HTERT RPE-1 (cell line): Measurements from ENCODE around the gene IFT122.
"Not testable (repeated sequence)": the region's sequence is repeated elsewhere in the genome, so short reads cannot be mapped to it uniquely, and the experiment has no call there.

Experiments
- in situ Hi-C: fragments of 300-500 bp; cut with MboI; formaldehyde crosslinking; loops from 4 replicates; pipeline ENCODE4 v1.14.3; 2020; ENCODE audit warnings: low sequenced_read_pairs

The IFT122 gene

DNA sequence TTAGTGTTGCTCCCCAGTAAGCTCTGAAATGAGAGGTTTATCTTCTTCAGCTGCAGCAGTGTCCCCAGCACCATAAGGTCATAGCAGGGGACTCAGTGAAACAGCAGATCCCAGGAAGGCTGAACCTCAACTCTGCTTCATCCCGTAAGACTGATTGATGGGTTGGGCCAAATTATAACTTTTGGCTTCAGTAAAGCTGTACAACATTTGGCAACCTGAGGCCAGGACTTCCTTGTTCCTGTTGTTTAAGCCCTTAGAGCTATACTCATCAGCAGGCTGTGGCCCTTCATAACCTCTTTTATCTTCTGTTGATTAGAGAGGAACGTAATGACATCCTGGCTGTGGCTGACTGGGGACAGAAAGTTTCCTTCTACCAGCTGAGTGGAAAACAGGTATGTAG lies 29.0 kb downstream of the IFT122 start:
- in situ Hi-C loops = no loop called here

DNA sequence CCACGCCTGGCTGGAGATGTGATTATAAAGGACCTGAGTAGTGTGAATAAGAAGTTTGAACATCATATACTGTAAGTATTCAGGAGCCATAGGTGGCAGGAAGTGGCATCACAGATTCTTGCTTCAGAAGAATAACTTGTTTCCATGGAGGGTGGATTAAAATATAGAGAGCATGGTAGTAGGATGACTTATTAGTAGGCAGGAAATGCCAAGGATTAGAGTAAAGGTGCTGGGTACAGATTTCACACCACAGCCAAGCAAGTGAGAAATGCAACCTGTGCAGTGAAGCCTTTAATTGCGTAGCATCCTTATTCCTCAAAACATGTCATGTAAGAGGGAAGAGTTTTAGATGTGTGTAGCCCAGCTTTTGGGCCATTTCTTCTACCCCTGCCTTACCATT lies 30.8 kb downstream of the IFT122 start:
- in situ Hi-C loops = no loop called here

DNA sequence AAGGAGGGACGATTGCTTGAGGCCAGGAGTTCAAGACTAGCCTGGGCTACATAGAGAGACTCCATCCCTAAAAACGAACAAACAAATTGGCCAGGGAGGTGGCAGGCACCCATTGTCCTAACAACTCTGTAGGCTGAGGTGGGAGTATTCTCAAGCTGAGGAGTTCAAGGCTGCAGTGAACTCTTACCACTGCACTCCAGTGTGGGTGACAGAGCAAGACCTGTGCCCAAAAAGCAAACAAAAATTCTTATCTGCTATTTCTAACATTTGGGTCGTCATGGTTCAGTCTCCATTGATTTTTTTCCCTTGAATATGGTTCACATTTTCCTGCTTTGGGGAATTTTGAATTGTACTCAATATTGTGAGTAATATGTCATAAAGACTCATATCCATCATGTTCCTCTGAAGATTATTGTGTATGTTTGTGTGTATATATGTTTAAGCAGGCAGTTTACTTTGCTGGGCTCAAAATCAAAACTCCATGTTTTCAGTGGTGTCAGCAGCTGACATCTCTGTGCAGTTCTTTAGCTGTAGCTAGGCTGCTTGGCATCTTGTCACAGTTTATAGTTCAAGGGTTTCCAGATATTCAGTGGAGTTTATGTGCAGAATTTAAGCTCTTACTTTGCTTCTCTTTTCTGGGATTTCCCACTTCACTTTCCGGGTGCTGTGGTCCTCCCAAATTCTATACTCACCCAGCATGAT lies 33.2 kb downstream of the IFT122 start:
- in situ Hi-C loops = no loop called here

DNA sequence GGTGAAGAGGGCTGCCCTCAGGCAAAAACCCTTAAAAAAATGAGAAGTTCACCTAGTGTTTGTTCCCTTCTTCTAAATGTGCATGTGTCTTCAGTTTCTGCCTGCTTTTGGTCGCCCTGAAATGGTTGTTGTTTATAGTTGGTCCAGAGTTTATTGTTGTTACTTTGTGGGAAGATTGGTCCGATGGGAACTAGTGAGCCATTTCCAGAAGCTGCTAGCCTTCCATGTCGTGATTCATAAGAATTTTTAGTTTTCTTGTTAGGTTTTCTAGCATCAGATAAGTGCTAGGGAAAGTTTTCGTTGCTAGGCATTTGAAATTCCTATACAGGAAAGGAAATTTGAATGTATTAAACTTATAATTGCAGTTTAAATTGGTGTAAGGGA lies 33.7 kb downstream of the IFT122 start:
- in situ Hi-C loops = no loop called here

DNA sequence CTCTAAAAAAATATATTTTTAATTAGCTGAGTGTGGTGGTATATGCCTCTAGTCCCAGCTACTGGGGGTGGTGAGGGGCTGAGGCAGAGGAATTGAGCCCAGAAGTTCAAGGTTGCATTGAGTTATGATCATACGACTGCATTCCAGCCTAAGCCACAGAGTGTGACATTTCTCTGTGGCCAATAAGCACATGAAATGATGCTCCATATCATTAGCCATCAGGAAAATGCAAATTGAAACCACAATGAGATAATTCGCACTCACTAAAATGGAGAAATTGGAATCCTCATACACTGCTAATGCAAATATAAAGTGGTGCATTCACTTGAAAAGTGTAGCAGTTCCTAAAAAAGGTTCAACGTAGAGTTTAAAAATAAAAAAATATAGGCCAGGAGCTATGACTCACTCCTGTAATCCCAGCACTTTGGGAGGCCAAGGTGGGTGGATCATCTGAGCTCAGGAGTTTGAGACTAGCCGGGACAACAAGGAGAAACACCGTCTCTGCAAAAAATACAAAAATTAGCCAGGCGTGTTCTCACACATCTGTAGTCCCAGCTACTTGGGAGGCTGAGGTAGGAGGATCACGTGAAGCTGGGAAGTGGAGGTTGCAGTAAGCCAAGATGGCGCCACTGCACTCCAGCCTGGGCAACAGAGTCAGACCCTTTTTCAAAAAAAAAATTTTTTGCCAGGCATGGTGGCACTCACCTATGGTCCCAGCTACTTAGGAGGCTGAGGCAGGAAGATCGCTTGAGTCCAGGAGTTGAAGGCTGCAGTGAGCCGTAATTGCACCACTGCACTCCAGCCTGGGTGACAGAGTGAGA lies 35.2 kb downstream of the IFT122 start:
- in situ Hi-C loops = no loop called here

DNA sequence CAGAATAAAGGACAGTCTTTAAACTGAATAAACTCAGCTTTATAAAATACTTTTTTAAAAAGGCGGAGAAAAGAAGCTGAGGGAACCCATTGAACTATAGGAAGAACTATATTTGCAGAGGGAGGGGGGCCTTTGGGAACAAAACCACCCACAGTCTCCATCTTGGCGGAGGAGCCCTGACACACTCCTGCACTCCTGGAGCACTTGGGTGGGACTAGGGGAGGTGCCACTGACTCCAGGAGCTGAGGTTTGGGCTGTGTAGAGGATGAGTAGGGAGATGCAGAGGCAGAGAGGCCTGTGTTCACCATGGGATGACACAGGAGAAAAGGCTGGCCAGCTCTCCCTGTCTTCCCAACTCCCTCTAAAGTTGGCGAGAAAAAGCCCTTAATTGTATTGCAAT lies 35.8 kb downstream of the IFT122 start:
- in situ Hi-C loops = no loop called here

DNA sequence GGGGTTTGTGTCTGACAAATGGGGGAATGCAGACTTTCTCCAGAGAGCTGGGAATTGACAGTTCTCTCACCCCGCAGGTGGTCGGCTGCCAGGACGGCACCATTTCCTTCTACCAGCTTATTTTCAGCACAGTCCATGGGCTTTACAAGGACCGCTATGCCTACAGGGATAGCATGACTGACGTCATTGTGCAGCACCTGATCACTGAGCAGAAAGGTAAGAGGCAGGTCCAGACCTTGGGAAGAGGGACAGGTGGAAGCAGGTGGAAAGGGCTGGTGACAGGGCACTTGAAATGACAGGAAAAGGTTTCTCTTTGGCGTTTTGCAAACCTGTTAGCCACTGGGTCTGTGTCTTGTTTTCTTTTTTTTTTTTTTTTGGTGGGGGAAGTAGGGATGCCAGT lies 36.6 kb downstream of the IFT122 start:
- in situ Hi-C loops = no loop called here

DNA sequence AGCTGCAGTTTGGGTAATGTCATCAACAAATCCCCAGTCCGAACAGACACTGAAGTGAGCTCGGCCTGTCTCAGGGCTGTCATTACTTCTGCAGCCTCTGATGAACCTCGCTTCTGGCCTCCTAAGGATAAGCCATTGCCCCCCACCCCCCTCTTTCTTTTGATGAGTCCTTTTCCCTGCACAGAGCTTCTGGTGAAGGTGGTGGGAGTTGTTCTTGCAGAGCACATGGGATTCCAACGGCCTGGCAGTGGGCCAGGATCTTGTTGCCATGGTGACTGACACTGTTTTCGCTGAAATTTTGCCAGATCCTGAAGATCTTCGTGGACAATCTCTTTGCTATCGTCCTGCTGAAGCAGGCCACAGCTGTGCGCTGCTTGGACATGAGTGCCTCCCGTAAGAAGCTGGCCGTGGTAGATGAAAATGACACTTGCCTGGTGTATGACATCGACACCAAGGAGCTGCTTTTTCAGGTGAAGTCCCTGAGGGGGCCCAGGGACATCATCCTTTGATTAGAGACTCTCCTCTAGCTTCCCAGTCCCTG lies 41.3 kb downstream of the IFT122 start:
- in situ Hi-C loops = not testable (repeated sequence)

DNA sequence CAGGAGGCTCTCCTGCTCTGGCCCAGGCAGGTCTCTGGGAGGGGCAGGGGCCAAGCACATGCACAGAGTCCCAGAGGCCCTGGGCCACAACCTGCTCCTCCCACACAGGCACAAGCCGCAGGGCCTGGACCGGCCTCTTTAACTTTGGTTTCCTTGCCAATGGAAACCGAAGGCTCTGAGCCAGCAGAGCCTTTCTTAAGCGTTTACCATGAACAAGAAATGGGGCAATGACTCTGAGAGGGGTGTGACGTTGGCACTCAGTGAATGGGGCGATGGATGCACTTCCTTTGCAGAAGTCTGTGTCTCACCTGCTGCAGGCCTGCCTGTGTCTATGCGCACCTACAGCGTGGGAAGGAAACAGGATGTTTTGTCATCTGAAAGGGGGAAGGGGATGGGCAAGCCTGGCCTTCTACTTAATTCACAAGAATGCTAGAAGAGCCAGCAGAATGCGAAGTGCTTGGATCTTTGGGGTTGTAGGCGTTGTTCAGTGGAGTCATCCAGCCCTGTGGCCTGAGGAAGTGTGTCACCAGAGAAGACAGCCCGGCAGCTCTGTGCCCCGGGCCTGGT lies 41.8 kb downstream of the IFT122 start:
- in situ Hi-C loops = no loop called here

DNA sequence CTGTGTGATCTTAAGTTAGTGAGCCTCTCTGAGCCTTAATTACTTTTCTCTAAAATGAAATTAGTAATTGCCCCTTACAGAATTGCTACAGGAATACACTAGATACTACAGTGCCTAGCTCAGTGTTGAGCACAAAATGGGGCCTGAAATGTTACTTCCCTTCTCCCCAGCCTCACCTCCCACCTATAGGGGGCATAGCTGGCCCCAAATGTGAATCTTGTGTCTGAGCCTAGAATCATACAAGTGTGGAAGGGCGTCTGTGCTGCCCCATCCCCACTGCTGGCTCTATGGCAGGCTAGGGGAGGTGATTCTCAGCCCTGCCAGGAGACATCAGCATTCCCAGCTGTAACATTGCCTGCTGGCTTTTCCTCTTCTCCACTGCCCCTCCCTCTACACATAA lies 42.7 kb downstream of the IFT122 start:
- in situ Hi-C loops = no loop called here

DNA sequence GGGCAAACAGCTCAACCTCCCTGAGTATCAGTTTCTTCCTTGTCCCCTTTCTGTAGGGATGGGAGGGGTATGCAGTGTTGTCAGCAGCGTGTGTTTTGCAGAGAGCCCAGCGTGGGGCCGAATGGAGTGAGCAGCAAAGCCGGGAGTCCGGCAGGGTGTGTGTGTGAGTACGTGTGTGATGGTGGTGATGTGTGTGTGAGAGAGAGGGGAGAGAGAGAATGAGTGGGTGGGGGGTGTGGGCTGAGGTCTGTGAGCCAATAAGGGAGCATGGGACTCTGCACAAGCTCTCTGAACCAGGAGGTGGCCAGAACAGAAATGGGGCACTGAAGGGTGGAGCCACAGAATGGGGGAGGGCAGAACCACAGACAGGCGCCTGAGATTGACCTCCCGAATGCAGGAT lies 43.8 kb downstream of the IFT122 start:
- in situ Hi-C loops = no loop called here

DNA sequence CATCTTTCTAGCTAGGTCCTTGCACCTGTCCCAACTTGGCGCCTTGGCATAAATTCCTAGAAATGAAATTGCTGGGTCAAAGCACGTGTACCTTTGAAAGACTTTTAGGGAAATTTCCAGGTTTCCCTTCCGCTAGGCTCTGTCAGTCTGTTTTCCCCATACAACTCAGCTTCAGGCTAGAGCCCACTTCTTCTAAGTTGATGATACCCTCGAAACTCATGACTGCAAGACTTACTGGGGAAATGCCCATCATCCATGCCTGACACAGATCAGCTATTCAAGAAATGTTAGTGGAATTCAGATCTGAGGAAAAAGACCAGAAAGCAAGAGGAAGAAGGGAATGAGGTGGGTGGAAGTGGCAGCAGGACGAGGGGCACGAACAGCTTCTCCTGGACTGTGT lies 45.1 kb downstream of the IFT122 start:
- in situ Hi-C loops = not testable (repeated sequence)

DNA sequence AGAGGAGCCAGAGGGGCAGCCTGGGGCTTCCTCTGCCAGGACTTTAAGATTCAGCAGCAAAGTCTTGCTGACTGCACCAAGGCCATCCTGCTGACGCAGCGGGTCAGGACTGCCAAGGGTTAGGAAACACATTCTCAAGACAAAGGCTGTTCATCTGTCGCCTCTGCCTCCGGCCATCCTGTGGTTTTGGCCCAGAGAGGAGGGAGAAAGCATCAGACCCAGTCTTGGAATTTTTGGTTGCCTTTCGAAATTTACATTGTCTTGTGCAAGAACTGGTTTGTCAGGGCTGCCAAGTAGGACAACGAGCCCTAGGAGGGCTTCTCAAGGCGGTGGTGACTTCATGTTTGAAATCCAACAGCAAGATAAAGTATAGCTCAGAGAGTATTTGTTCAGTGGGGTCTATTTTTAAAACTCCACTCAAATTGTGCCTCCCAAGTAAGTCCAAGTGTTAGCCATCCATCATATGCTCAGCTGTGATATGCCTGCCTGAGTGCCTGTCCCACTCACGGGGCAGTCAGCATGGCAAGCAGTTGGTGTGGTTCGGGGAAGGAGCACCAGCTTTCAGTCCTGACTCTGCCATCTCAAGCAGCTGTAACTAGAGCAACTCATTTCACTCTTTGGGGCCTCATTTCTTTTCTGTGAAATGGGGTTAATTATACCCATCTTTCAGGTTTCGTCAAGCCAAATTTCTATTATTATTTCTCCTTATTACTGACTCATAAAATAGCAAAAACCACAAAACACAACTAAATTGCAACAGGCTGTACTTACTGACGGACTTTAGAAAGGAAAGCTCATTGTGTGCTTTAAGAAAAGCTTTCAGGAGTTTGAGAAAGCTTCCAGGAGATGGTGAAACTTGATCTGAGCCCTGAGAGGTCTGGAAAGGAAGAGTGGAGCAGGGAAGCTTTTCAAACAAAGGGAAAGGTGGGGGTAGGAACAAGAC lies 46.0 kb downstream of the IFT122 start:
- in situ Hi-C loops = no loop called here

DNA sequence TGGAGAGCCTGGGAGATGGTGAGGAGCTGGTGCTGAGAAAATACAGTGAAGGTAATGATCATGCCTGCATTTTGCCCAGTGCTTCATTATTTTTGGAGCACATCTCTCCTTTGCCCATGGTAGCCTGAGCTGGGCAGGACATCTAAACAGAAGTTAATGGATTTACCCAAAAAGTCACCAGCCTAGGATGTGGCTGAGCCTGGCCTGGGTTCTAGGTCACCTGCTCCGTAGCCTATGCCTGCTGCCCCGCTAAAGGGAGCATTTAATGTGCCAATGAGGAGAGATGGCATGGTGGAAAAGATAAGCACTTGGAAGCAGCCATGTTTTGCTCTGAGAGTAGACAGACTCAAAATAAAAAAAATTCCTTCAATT lies 46.6 kb downstream of the IFT122 start:
- in situ Hi-C loops = no loop called here

DNA sequence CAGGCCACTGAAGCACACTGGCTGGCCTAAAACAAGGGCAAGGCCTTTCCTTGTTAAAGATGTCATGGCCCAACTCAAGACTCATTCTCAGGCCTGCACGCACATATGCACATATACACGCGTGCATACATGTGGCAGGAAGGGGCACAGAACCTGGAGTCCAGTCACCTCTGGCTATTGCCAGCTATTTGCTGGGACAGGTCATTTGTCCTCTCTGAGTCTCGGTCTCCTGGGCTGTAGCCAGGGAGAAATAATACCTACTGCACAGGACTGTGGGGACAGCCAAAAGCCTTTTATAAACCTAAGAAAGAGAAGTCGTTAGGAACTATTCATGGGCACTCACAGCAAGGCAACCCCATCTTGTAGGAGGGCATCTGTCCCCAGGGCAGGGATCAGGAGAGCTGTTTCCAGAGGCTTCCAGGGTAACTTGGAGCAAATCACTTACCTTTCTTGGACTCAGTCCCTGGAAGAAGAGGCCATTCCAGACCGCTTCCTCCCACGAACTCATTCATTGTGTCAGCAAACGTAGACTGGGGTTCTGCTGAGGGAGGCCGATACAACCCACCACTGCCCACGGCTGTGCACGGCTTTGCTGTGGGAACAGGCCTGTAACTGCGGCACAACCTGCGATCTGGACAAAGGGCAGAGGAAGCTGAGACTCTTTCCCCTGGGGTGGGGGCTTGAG lies 47.3 kb downstream of the IFT122 start:
- in situ Hi-C loops = no loop called here

DNA sequence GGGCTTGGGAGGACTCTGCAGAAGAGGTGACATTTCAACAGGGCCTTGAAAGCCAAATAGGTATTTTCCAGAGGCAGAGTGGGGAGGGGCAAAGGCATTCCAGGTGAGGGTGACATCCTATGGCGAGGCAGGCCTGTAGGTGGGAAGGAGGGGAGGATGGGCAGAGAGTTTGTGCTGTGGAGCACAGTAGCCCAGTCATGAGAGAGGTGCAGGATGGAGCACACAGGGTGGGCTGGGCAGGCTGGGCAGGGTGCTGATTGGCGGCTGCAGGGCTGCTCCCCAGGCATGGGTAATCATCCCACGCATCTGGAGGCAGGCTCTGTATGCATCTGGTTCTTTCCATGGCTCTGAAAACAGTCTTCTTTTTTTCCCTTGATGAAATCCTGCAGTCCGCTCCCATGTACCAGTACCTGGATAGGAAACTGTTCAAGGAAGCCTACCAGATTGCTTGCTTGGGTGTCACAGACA lies 47.9 kb downstream of the IFT122 start:
- in situ Hi-C loops = not testable (repeated sequence)

DNA sequence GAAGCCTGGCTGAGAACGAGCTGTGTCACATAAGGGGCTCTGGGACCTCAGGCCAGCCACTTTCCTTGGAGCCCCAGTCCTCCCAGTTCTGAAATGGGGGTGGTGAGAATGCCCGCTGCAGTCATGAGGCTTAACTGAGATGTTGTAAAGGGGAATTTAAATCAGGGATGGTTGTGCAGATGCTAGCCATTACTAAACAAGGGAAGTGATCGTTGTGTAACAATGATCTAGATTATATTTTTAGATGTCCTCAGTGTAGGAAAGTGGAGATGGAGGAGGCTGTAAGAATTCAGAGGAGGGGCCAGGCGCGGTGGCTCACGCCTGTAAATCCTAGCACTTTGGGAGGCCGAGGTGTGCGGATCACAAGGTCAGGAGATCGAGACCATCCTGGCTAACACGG lies 49.2 kb downstream of the IFT122 start:
- in situ Hi-C loops = not testable (repeated sequence)

DNA sequence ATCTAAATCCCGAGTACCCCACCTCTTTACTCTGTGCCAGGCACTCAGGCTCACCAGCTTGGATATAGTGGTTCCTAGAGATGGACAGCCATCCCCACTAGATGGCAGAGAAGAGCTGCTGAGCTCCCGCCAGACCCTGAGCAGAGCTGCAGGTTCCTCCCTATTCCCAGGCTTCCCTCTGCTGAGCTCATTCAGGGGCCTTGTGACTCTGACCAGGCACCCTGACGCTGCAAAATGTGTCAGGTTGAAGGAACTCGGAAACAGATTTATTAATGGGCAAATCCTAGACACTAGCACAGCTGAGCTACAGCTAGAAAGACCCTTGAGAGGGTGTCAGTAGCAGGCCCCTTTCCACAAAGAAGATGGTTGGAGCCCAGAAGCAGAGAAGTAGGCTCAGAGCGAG lies 50.2 kb downstream of the IFT122 start:
- in situ Hi-C loops = no loop called here

DNA sequence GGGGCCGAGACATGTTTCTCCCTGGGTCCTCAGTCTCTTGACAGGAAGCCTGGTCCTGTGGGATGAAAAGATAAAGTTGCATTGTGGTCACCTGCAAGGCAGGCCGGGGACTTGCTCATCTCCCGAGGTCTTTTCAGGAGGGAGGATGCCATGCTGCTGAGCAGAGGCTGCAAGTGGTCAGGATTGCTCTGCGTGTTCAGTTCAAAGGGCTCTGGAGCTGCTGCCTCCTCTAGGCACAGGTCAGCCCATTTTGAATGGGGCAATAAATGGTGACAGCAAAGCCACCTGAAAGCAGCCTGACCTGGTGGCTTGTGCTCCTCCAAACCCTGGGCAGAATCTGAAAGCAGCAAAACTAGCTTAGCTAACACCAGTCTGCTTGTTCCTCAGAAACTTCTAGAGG lies 51.1 kb downstream of the IFT122 start:
- in situ Hi-C loops = not testable (repeated sequence)

DNA sequence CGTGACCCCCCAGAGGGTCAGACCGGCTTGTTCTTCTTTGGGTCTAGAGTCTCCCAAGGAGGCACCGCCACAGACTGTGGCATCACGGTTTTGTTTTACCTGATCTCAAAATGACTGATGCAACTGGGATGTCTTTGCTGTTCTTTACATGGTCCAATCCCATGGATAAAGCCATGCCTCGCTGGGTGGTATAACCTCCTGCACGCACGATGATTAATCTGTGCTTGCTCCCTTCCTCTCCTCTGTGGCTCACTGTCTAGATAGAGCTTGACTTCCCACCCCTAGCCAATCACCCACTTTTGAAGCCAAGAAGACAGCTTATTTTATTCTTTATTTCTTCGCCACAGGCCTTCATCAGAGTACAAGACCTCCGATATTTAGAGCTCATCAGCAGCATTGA lies 51.8 kb downstream of the IFT122 start:
- in situ Hi-C loops = no loop called here
